ENCODE results near the gene DAZAP2.

The DAZAP2 gene, protein sequence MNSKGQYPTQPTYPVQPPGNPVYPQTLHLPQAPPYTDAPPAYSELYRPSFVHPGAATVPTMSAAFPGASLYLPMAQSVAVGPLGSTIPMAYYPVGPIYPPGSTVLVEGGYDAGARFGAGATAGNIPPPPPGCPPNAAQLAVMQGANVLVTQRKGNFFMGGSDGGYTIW

DNA sequence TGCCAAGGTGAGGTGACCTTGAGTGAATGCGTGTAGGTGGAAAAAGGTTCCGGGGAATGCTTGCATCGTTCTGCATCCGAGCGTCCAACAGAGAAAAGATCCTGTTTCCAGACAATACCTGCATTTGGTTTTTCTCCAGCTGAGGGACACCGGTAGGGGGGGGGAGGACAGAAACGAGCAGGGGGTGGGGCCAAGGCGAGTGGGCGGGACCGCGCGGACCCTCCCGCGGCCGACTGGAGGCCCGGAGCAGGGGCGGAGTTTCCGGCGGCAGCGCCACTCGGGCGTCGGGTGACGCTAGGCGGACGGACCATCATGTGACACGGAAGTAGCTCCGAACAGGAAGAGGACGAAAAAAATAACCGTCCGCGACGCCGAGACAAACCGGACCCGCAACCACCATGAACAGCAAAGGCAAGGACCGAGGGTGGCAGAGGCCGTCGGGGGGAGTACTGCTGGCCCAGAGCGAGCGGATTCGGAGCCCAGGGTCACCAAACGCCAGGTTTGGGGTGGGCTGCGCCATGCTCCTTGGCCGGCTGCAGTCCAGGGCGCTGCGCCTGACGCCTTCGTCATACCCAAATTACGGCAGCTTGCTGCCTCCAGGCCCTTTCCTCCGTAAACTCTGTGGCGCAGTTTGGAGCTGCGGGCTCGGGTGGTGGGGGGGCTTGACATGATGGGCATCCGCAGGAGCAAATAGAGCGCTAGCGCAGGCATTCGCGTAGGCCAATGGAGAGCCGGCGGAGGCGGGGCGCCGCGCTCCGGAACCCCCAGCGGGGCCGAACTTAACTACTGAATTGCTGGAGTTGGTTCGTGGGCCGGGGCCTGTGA is at the start of gene DAZAP2:
Gene DAZAP2 (plus strand): TSS at position 317 of the 825 bp plus-strand sequence. CDS start 82 bp downstream, at position 399.
- peak; percentile 73 to 94 for DNase-seq

DNA sequence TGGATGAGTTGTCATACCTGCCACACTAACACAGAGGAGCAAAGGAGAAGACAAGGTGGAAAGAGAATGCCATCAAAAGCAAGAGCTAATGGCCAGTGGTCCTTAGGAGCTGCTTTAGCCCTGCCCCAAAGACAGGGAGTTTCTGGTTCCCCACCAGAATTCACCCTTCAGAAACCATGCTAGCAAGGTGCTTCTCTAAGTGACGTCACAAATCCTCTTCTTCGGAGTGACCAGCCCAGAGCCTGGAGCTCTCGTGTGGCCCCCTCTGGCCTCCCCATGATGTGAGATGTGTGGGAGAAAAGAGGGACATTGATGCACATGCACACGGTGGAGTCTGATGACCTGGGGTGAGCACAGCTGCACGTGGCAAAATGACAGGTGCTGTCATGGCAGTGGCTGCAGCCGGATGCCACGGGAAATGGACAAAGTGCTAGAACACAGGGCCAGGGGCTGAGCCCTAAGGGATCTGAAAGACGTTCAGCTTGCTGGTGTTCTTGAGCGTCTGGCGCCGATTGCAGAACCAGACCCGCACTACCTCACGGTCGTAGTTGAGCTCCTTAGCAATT is 48.8 kb upstream of the DAZAP2 start:
- no peak for DNase-seq

DNA sequence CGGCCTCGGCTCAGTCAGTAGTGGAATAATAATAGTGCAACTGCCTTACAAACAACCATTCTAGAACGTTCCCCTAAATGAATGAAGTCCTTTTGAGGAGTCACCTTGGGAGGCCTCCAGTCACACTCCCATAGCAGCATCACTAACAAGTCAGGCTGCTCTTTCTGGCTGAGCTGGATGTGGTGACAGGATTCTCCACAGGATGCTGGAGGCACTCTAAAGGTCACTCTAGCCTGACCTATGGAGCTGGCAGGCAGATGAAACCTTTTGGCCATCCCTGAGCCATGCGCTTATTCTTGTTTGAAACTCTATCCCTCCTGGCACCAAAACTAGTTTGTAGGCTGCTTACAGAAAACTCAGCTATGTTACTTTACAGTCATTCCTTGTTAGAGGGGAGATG is 47.8 kb upstream of the DAZAP2 start:
- no peak for DNase-seq

DNA sequence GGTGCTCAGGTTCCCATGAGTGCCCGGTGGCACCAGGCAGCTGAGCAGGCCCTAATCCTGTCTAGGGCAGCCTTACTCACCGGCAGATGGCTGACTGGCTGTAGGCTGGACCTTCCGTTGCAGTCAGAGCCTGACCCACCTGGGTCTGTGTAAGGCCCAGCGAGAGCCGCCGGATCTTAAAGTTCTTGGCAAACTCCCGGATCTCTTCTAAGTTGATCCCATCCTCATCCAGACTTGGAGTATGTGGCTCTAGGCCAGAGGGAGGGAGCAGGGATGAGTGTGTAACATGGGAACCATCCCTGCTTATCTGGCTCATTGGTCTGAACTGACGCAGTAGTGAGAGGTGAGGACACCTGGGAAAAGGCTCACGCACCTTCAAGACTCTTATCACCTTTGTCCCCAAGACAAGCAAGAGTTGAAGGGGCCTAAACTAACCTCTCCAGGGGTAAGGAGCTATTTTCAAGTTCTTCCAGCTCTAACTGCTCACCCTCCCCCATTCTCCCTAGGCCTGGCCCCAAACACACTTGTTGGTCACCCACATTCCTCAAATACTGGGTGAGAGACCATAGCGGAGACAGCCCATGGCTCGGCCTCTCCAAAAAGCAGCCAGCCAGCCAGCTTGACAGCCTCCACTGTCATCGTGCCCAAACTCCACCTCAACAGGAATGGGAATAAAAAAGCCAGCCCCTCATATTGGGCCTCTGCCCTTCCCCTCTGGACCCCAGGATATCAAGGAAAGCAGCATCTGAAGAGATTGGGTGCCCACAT is 46.9 kb upstream of the DAZAP2 start:
- no peak for DNase-seq

DNA sequence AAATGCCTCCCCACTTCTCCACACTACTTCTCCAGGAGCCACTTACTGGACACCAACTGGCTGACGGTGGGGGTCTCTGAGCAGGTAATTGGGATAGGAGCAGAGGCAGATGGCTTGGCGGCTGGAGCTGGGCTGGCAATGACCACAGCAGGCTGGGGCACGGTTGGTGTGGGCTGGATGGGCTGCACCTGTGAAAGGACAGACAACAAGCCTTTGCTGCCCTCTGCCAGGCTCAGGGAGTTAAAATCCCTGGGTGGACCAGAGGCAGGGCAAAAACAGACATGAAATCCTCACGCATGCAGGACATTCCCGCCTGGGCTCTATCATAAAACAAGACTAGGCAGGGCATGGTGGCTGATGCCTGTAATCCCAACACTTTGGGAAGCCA is 46.3 kb upstream of the DAZAP2 start:
- DNase-seq = peak in 1 of 2 experiments; percentile 36

DNA sequence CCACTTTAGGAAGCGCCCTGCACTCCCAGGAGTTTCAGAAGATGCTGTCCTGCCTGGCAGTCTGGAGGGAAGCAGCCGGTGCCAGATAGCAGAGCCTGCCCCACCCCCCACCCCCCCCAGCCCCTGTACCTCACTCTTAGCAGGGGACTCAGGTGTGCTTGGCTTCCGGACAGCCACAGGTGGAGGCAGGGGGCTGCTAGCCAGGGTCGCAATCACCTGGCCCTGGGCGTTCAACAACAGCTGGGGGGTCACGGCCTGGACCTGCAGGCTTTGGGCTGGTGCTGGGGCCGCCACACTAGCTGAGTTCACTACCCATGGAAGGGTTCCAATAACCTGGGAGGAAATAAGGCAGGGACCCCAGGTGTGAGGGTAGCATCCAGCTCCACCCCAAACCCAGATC is 42.8 kb upstream of the DAZAP2 start:
- DNase-seq = no peak

DNA sequence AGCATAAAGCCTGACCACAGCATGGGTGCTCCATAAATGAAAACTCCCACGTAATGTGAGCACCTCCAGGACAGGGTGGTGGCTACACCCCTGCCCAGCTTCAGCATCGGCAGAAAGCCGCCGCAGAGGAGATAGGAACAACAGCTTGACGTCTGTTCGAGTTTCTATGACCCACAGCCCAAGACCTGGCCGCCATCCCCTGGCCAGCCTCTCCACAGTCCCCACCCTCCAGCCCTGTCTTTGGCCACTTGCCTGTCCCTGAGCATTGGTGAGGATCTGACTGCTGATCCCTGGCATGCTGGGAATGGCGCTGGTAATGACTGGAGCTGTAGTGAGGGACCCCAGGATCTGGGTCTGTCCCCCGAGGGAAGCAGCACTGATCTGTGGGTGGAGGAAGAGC is 42.1 kb upstream of the DAZAP2 start:
- no peak for DNase-seq

DNA sequence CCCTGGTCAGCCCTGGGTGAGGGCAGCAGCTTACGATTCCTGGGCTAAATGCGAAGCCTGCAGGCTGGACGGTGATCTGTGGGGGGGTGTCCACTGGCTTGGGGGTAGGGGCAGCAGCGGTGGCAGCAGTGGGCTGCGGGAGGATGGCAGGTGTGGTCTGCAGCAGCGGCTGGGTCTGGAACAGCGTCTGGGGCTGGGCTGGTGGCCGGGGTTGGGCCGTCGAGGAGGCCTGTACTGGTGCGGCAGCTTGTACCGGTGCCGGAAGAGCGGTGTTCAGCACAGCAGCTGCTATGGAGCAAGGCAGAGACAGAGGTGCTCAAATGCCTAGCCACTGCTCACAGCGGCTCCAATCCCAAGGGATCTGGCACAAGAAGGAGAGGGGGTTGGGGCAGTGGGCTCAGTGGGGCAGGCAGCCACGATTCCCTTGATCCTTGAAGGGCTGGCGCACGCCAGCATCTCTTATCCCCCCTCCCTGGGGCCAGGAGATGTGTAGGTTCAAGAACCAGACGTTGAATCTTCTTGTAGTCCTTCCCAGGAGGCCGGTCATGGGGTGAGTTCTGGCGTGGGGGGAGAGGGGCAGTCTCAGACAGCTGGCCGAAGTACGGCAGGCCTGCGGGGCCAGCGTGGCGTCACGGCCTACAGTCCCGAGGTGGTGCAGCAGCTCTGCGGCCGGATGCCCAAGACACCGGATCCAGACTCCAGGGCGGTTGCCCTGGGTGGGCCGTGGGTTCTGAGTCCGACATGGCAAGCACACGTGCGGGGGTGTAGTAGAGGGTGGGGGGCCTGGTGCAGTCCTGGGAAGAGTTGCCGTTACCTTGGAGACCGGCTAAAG is 40.7 kb upstream of the DAZAP2 start:
- DNase-seq = no peak

DNA sequence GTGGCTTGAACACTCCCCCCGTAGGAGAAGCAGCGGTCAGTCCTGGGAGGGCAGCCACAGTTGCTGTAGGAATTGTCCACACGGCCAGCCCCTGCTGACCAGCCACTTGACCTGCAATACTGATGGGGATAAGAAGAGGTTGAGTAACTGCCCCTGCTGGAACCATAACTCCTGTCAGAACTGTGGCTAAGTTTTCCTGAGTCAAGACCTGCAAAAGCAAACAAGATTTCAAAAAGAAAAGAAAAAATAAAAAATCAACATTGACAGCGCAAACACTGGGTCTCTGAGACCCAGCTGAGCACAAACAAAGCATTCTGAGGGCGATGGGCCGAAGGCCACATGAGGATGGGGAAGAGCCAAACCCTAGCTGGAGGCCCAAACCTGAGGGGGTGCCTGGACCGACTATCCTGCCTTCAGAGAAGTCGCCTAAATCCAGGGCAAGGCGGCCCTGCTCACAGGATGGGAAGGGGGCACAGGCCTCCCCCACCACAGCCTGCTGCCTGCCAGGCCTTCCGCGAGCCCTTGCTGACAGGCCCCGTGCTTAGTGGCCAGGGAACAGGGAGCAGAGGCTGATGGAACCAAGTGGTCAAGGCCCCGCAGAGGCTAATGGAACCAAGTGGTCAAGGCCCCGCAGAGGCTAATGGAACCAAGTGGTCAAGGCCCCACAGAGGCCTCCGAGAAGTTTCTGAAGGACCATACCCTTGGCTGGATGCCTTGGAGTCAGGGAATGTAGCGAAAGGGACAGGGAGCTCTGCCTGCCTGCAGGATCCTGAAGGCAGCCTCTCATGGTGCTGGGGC is 39.9 kb upstream of the DAZAP2 start:
- DNase-seq = no peak

DNA sequence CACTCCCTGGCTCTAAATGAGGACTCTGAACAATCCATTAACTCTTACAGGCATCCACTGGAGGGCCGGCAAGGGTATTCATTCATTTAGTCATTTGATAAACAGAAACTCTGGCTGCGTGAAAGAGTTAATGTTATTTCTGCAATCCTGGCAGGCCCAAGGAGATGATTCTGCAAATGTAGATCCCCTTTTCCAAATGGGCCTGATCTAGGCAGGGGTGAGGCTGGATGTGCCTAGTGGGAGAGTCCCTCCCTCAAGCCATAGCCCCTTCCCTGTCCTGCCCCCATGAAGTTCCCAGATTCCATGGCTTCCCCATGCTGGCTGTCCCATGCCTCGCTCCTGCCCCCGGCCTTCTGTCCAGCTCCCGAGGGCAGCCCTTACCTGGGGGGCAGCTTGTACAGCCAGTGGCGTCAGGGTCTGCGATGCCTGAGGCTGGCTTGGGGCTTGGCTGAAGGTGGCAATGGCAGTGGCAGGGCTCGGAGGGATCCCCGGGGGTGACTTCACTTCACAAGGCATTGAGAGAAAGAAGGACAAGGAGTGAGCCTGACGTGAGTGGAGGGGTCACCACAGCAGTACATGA is 39.2 kb upstream of the DAZAP2 start:
- DNase-seq = no peak

DNA sequence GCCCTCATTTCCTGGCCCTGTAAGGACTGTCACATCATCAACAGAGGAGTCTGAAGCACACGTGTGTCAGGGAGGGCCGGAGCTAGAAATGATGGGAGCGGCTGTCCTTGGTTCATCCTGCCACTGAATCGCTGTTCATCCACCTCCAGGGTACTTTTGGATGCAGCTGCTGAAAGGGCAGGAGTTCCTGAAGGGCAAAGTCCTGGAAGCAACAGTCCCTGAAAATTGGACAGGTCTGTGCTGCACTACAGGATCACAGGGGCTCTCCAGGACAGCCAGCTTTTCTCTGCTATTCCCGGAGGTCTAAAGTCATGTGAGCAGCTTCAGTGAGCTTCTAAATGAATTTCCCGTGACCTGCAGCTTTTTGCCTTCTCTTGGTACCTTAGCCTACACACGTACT is 38.5 kb upstream of the DAZAP2 start:
- no peak for DNase-seq

DNA sequence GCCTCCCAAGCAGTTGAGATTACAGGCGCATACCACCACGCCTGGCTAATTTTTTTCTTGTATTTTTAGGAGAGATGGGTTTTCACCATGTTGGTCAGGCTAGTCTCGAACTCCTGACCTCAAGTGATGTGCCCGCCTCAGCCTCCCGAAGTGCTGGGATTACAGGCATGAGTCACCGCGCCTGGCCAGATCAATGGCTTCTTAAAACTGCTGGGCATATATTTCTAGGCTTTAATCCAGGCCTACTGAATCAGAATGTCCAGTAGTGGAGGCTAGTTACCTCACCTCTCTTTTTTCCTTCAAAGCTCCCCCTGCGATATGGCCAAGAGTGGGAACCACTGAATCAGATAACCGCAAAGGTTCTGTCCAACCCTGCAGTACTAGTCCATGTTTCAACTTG is 37.8 kb upstream of the DAZAP2 start:
- DNase-seq = no peak

DNA sequence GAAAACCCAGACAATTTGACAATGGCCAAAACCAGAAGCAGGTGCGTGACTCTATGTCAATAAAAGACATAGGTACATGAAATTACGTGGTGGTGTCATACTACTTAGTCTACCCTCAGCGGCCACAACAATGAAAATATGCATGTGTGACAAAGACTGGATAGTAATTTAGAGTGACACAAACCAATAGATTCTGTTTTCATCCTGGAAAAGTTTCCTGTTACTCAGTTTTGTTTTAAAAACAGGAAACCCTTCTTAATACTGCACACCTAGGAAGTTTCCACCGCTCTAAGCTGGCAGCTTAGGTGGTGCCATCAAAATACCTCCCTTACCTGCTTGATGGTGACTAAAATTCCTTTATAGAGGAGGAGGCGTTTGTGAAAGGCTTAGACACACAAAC is 35.9 kb upstream of the DAZAP2 start:
- no peak for DNase-seq

DNA sequence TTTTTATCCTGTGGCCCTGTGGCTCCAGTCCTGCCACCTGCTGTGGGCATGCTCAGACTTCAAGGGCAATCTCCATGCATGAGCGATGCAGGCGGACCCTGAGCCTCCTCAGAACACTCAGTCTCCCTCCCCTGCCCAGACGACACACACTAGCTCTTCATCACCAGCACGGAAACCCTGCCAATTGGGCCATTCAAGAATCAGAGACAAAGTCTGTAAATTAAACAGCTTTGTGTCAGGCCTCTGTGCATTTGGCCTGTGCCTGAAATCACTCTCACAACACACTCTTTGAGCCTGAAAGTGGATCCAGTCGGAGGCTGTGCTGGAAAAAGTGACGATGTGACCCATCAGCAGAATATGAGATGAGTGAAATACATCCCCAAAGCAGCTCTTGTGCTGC is 33.3 kb upstream of the DAZAP2 start:
- DNase-seq = no peak

DNA sequence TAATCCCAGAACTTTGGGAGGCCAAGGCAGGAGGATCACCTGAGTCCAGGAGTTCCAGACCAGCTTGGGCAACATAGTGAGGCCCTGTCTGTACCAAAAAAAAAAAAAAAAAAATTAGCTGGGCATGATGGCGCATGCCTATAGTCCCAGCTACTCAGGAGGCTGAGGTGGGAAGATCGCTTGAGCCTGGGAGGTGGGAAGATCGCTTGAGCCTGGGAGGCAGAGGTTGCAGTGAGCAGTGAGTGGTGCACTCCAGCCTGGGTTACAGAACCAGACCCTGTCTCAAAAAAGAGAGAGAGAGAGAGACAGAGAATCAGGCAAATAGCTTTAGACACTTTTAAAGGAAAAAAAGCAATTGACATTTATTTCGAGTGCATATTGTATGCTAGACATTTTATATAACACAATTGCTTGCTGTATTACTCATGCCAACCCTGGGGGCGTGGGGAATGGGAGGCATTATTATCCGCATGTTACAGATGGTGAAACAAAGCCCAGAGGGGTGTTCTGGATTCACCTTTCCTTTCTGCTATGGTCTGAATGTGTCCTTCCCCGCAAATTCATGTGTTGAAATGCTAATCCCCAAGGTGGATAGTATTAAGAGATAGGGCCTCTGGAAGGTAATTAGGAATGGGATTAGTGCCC is 30.5 kb upstream of the DAZAP2 start:
- DNase-seq = no peak

DNA sequence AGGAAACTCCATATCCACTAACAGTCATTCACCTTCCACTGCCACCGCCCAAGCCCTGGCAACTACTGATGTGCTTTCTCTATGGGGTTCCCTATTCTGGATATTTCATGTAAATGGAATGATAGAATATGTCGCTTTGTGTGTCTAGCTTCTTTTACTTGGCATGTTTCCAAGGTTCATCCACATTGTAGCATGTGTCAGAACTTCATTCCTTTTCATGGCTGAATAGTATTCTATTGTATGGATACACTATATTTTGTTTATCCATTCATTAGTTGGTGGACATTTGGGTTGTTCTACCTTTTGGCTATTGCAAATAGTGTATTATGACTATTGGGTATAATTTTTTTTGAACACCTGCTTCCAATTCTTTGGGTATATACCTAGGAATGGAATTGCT is 29.4 kb upstream of the DAZAP2 start:
- DNase-seq = no peak

DNA sequence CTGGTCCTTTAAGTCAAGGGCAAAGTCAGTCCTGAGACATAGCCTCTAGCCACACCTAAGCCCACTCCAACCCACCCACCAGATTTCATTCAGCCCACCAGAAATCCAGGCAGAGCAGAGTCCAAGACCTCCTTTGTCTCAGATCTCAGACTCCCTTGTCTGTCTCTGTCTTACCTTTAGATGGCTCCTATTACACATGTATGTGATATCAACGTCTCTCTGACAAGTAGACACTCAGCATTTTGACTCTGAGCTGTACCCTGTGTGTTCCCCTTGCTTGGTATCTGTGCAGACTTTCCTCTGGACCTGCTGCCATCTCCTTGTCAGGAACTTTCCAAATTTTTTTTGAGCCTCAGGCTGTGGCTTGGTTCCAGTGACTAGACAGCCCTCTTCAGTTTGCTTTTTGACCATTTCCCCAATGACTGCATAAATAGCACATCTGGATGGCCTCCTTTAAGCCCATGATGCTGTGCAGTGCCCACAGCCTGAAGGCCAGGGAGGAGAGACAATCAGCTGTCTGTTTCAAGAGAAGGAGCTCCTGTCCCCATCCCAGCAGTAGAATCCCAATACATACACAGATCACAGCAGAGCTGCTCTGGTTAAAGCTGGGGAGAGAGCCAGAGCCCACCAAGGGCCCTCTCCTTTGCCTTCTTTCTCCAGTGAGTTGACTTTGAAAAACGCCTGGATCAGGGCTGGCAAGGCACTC is 27.8 kb upstream of the DAZAP2 start:
- no peak for DNase-seq

DNA sequence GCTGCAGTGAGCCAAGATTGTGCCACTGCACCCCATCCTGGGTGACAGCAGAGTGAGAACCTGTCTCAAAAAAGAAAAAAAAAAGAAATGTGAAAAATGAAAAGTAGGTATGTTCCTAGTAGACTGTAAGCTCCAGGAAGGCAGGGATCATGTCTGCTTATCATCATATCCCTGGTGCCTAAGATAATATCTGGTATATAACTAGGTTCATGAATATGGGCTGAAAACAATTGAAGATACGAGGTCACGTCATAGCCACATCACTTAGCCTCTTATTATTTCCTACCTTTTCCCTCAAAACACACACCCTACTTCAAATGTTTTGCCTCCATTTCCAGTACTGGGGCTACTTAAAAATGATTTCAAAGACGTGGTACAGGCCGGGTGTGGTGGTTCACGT is 23.7 kb upstream of the DAZAP2 start:
- no peak for DNase-seq

DNA sequence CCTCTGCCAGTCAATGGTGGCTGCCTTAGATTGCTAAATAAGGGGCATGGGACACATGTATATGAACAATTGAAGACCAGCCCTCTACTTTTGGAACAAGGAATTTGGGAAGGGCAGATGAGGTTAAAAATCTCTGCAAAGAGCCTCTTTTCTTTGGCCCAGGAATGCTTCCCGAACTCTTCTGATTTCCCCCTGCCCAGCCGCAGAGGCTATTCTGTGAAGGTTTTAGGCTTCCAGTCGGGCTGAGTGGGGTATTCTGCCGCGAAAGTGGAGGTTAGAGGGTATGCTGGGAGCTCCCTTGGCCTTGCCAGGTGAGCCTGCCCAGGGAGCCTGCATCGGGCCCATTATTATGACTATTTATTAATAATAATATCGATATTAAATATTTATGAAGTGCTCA is 22.0 kb upstream of the DAZAP2 start:
- no peak for DNase-seq
